SIG-M5 (cell line): Measurements from ENCODE around the gene RAPGEF3.

Experiments
- DNase-seq: peaks from one replicate; lab custom pipeline; 2025; lab: John Stamatoyannopoulos, UW

Gene RAPGEF3

DNA sequence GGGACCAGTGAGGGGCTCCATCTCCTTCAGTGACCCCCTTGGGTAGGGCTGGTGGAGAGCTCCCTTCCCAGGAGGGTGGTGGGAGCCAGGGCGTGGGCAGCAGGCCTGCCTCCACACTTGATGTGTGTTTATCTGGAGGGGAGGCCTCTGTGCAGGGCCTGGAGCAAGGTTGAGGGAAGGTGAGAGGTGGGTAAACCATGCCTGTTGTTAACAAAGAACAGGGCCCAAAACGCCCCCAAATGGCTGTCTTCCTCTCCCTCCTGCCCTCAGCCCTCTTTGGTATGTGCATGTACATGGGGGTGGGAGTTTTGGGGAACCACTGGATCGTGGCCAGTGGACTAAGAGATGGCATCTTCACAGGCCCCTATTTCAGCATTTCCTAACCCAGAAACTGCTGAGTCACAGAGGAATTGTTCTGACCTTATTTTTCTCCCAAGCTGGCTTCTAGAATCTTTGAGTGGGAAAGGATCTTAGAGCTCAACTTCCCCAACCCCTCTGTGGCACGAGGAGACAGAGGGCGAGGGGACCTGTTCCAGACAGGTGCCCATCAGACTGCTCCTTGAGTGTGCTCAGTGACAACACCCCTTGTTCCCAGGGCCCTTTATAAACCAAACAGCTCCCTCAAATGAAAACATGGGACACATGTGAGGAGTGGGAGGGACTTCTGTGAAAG, 17.9 kb upstream of the RAPGEF3 start:
- no peak for DNase-seq

DNA sequence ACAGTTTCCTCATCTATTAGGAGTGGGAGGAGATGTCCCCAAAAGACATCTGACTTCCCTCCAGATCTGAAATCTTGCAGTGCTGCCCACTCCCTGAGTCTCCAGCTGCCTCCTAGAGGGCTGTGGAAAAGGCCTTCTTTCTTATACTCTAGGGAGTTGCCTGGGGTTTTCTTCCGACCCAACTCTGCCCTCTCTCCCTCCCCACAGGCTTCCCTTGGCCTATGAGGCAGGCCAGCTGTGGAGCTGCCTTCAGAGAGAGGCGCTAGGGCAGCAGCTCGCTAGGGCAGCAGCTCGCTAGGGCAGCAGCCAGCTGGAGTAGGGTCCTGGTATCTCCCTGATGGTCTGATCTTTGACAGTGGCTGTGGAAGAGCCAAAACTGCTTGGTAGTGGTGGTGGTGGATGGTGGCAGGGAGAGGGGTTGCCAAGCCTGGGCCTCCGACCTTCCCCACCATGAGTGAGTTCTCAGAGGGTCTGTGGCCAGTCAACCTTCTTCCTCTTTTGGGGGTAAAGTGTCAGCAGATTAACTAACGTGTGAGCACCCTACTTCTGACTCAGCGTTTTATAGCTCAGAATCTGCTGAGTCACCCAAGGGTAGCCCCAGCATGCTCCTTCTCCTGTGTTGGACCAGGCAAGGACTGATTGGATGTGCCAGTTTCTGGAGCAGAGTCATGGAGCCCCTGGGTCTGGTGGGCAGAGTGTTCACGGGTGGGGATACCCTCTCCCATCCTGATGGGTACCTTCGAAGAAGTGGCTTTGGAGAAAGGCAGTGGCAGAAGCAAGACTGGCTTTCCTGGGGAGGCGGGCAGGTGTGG, 16.6 kb upstream of the RAPGEF3 start:
- DNase-seq, result no peak

DNA sequence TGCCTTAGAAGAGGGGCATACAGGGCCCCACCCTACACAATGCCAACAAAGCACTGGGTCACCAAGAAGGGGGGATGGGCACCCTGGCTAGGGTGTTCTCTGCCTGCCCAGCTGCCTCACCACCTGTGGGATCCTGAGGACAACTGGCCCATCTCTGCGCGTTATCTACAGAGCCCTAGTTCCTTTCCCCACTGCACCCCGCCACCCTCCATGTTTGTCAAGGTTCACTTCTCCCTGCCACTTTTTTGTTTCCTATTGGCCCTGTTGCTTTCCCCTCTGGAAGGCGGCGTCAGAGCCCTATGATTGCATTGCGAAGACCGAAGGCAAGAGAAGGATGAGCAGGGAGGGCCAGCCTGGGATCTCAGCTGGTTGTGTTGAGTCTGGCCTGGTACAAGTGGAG, 16.0 kb upstream of the RAPGEF3 start:
- no peak for DNase-seq

DNA sequence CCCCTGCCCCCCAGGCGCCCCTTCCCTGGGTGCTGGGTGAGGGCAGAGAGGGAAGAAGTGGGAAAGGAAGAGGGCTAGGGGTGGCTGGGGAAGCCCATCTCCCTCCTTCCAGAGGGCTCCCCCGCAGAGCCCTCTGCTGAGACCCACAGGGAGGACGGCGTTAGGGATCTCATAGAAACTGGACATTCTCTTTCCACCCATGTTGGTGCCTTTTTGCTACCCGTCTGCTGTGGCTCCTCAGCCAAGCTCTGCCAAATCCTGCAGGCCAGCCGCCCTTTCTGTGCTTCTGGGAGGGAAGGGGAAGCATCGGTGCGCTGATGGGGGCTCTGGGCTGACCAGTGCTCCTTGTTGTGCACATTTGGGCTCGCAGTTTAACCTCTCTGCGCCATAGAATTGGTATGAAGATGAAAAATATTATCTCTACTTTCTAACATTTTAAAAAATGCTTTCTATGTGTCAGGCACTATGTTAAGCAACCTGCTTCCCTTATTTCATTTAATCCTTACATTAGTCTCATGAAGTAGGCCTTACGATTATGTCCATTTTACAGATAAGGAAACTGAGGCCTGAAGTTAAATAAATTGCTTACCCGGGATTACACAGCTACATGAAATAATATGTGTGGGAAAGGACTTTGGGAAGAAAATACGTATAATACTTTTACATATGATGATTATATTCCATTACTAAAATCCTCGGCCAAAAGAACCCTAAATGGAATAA, 15.3 kb upstream of the RAPGEF3 start:
- no peak for DNase-seq

DNA sequence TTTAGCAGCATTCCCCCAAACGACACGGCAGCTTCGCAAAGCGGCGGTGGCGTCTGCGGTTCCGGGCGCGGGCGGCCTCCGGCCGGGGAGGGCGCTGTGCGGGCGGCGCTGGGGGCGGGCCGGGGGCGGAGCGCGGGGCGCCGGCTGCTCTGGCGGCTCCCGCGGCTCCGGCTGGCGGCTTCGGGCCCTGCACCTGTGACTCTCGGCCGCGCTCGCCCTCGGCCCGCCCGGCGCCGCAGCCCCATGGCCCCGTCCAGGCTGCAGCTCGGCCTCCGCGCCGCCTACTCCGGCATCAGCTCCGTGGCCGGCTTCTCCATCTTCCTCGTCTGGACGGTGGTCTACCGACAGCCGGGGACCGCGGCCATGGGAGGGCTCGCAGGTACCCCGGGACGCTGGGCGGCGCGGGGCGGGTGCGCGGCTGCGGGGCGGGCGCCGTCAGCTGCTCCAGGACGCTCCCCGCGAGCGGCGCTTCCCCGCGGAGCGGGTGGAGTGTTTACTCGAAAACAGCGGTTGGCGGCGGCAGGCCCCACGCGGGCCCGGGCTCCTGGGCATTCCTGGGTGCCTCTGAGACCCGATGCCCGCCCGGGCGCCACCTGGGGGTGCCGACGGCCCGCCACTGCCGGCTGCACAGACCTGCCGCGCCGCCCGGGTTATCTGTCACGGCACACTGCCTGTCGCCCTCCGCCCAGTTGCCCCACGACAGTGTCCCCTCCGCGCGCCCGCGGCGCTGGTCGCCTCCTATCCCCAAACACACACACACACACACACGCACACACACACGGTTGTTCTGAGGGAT, 14.6 kb upstream of the RAPGEF3 start, which contains the start of gene SLC48A1:
Gene SLC48A1, plus strand, starts transcription at position 177 of the 796 bp plus-strand sequence. Its CDS starts 67 bp downstream, at position 244.
- DNase-seq, result no peak

DNA sequence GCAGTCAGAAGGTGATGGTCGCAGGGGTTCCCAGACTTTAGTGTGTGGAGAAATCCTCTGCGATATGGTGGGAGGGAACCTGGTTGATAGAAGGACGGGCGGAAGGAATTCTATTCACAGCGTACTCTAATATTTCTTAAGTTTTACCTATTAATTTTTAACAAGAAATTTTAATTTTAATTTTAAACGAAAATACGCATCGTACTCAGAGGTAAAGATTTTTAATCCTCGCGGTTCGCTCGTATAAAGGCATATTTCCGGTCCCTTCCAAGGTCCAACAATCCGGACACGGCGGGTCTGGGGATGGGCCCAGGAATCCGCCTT, 14.0 kb upstream of the RAPGEF3 start:
- no peak for DNase-seq

DNA sequence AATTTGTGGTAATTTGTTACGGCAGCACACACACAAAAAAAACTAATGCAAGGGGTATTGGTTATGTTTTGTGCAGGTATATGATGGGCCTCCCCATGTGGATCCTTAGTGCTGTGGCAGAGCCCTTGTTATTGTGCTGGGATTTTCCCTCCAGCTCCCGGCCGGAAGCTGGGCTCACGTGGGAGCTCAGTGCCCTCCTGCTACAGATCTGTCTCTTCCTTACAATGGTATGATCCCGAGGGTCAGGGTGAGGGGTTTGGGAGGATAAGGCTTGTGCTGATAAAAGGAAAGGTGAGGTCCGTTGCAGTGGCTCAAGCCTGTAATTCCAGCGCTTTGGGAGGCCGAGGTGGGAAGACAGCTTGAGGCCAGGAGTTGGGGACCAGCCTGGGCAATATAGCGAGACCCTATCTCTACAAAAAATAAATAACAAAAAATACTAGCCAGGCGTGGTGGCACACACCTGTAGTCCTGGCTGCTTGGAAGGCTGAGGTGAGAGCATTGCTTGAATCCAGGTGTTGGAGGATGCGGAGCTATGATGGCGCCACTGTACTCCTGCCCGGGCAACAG, 13.5 kb upstream of the RAPGEF3 start:
- DNase-seq, result no peak

DNA sequence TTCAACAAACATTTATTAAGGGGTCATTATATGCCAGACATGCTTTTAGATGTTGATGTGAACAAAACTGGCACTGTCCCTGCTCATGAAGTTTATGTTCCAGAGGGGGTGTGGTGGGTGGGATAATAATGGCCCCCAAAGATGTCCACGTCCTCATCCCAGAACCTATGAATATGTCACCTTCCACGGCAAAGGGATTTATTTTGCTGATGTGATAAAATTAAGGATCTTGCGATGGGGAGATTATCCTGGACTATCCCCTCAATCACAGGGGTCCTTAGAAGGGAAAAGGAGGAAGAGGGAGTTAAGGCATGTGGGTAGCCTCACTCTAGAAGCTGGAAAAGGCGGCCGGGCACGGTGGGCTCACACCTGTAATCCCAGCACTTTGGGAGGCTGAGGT, 12.6 kb upstream of the RAPGEF3 start:
- no peak for DNase-seq

DNA sequence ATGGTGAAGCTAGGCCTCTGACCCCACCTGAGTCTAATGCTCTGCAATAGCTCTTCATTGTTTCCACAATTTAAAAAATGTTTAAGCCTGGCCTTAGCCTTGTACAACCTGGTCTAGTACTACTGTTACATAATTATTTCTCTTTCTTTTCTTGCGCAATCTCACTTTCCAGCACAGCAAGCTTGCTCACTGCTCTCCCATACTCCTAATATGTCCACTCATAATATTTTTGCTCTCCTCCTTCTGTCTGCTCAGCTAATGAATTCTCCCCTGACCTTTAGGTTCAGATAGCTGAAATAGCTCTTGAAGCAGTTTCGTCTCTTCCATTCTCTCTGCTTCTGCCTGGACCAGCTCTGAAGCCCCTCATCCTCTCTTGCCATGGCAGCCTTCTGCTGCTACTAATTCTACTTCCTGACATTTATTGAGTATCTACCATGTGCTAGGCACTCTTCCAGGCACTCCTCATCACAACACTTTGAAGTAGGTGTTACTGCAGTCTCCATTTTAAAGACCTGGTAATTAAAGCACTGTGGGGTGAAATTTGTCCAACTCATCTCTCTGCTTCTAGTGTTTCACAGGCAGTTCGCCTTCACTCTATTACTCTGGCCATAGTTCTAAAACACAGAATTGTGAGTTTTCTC, 11.5 kb upstream of the RAPGEF3 start:
- DNase-seq, result no peak

DNA sequence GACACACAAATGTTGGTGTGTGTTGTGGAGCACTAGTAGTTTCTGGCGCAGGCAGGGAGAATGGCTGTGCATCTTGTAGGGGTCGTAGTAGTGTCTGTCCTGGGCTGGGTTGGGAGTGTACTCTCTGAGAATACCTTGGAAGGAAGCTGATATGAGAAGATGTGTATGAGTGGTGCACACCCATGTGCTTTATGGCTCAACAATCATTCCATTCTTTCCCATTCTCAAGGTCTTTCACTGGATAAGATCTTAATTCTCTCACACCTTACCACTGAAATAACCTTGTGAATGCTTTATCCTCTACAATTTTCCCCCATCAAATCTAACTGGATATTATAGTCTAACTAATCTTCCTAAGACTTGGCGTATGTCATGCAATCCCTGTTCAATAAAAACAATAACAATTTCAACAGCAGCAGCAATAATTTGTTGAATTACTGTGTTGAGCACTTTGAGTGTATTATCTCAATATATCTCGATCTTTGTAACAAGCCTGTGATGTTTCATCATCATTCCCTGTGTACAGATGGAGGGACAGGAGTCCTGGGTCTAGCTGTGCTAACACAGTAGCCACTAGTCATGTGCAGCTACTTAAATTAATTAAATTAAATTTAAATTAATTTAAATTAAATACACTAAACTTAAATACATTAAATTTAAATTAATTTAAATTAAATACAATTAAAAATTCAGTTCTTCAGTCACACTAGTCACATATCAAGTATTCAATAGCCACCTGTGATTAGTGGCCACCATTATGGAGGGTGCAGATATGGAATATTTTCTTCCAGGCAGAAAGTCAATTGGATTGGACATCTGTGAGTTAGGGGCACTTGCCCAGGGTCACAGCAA, 10.8 kb upstream of the RAPGEF3 start:
- no peak for DNase-seq

DNA sequence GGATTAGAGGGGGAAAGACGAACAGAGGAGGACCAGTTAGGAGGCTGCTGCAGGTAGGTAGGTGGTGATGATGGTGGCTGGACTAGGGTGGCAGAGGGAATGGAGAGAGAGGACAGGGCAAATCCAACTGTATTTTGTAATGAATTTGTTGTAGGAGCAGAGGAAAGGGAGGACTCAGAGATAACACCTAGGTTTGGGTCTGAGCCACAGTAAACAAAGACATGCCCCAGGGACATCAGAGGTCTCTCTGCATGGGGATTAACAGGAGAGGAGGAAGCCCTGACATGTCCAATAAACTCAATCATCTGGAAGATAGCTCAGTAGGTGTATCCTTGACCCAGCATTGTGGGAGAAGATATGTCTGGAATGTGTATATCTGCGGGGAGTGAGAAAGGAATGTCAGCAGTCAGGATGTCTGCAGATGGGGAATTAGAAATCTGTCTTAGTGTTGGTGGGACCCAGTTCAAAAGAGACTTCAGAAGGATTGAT, 9.7 kb upstream of the RAPGEF3 start:
- no peak for DNase-seq

DNA sequence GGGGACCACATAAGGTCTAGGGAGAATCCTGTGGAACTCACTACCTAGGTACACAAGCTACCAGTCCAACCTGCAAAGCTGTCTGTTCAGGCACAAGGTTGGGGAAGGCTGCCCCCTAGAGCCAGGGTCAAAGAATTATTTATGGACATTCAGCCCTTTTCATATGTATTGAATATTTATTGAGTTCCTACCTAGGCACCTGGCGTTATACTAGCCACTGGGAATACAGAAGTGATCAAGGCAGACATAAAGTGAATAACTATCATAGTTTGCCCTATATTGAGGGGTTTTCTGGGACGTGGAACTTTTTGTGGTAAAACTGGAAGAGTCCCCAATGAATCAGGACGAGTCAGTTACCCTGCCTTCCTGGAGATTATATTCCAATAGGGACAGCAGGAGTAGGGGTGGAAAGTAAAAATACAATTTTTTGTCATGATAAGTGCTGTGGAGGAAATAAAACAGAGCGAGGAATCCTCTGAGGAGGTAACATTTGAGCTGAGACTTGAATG, 8.6 kb upstream of the RAPGEF3 start:
- no peak for DNase-seq

DNA sequence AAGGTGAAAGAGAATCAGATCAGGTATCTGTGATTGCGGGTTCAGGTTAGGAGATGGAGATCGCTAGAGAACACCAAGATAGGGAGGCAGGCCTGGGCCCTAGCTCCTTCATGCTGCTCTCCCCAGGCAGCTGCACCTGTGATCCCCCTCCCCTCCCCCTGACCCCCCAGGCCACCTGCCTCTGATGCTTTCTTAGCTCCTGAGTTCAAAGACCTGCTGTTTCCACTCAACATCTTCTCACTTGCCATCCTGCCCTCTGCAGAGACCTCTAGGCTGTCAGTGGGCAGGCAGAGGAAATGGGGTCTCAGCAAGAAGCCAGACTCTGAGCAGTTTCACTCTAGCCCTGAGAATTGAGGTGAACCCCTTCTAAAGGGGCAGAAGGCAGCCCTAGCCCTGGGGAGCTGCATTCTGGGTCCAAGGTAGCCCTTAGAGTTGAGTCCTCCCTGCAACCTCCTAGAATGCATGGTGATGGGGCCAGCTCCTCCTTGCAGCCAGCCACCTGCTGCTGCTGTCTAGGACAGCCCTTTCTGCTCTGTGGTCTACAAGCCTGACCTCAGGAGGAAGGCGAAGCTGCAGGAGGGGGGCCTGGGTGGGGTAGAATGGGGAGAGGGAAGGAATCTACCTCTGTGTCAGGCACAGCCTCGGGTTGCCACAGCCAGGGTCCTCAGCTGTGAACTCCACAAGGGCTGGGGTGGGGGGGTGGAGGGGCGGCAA, 8.0 kb upstream of the RAPGEF3 start:
- no peak for DNase-seq

DNA sequence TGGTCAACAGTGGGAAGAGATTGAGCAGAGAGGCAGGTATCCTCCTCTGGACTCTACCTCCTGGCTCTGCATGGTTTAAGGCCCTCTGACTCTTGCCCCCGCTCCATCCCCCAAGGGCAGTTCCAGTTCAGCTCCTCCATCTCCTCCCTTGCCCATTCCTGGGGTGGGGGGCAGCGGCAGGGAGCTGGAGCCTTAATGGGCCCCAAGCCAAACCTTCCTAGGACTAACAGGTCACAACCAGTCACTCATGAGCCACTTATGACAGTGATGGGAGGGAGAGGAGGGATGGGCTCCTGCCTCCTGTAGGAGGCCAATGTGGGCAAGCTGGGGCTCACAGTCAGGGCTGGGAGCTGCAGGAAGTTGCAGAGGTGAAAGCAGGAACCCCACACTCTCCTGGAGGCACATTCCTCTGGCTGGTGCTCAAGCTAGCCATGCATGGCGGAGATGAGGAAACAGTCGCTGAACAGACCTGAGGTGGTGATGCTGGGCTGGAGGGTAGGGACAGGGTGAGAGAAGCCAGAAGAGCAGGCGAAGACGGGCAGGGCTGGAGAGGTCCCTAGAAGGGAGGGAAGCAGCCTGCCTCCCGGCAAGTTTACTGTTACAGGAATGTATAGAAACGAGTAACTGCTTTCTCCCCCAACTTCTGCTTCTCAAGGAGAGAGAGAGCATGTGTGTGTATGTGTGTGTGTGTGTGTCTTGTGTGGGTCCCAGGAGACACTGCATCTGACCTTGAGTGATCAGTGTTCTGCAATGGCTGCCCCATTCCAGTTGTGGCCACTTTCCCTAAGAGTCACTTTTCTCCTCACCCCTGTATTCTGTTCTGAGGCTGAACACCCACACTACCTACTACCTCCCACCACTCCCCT, 5.0 kb upstream of the RAPGEF3 start:
- no peak for DNase-seq

DNA sequence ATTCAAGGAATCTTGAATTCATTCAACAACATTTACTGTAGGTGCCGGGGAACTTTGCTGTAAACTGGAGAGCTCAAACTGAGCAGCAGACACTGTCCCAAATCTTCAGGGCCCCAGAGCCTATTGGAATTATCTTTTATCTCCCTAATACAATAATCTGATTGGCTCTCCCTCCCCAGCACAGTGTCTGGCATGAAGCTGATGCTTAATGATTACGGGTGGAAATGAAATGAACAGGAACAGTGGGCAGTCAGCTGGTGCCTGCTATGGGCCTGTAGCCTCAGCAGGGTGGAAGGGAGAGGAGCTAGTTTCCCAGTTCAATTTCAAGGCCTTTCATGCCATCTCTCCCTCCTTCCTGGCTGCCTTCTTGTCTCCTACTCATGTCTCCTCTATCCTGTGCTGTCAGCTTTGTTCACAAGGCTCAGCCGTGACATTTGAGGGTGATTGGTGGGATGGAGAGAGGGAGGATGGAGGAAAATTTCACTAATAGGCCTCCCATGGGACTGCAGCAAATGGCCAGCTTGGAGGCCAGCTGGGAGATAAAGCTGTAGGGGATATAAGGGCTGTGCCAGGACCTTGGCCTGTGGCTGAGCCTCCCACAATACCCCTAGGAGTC, 4.3 kb upstream of the RAPGEF3 start:
- no peak for DNase-seq

DNA sequence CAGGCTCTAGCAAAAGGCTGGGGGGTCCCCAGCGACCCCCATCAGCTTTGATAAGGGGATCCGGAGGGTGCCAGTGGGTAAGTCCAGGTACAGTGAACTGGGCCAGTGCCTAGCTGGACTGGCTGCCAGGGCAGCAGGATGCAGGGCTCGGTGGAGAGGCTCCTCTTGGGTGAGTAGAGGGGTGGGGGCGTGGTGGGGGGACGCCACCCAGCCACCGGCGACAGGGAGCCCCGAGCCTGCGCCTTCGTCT, 171 bp downstream of the RAPGEF3 start:
- no peak for DNase-seq

DNA sequence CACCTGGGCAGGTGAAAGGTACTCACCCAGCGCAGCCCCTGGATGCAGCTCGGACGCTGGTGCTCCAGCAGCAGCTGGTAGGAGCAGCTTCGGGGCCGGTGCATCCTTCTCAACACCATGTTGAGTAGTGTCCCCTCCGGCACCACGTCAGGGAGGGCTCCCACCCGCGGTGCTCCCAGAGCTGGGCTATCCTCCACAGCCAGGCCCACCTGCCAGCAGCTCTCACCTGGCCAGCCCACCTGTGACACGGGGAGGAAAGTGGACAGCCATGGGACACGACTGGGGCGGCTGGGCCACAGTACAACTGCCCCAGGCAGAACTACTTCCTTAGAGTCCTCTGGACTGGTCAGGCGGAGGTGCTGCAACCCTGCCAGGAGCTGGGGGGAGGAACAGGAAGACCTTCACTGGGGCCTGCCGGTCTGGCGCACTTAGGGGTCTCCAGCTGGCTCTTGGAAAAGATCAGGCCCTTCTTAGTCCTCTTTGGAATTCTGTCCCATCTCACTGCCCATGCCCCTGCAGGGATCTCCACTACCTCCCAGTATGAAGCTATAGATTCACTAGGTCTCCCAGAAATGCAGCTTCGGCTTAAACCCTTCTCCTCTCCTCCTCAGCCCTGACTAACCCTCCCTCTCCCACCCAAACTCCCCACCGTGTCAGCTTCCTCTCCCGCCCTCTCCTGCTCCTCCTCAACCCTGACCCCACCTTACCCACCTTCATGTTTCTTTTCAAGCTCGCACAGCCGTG, 668 bp downstream of the RAPGEF3 start:
- DNase-seq, result no peak
